K562 (cell line): ENCODE data around the gene ATL3. TPM values are rescaled to one million over a fixed set of nuclear protein-coding genes. Genes with fewer than 3 reads are reported as not detected.

Source experiments
- ATF2 ChIP-seq: sonication (generic); formaldehyde crosslinking; IDR thresholded peaks from 2 replicates; pipeline ENCODE4 v1.8.1; 2022; ENCODE audit warnings: missing genetic modification reagents
- BRCA1 ChIP-seq, 2 experiments: fragments of 450-650 bp in 1 of 2; sonication (generic) in 1 of 2; formaldehyde crosslinking in 1 of 2; IDR thresholded peaks; 2 replicates each; pipeline versions ENCODE4 v1.5.0 to v1.6.1; 2017 to 2020; ENCODE audit warnings: mild to moderate bottlenecking in 1 of 2, missing genetic modification reagents in 1 of 2
- ELK1 ChIP-seq: sonication (generic); formaldehyde crosslinking; IDR thresholded peaks from 2 replicates; pipeline ENCODE4 v1.8.1; 2022; ENCODE audit warnings: missing genetic modification reagents
- FOS ChIP-seq: IDR thresholded peaks from 3 replicates; pipeline ENCODE4 v1.6.1; 2011; ENCODE audit not compliant: insufficient read length; ENCODE audit errors: extremely low read depth
- FOXJ2 ChIP-seq: fragments of 200-800 bp; sonication (Bioruptor generic); IDR thresholded peaks from 2 replicates; pipeline ENCODE4 v1.6.1; 2016; ENCODE audit warnings: missing genetic modification characterization, missing compliant biosample characterization
- MTA1 ChIP-seq: fragments of 450-650 bp; IDR thresholded peaks from 2 replicates; pipeline ENCODE4 v1.6.1; 2017; ENCODE audit warnings: borderline replicate concordance
- NFATC3 ChIP-seq: fragments of 450-650 bp; IDR thresholded peaks from 2 replicates; pipeline ENCODE4 v1.6.1; 2017; ENCODE audit warnings: mild to moderate bottlenecking
- NFIC ChIP-seq: fragments of 450-650 bp; IDR thresholded peaks from 2 replicates; pipeline ENCODE4 v1.6.1; 2017; ENCODE audit warnings: mild to moderate bottlenecking, inconsistent platforms
- NRF1 ChIP-seq, 2 experiments: fragments of 450-650 bp; IDR thresholded peaks in 1 of 2; conservative IDR thresholded peaks in 1 of 2; 2 replicates each; pipeline ENCODE4 v1.6.1; 2014; ENCODE audit warnings: mild to moderate bottlenecking in 2 of 2
- RBM25 ChIP-seq: fragments of 200-400 bp; formaldehyde crosslinking; IDR thresholded peaks from 2 replicates; pipeline ENCODE4 v1.6.1; 2018; ENCODE audit warnings: low read length, low read depth, moderate library complexity; ENCODE audit not compliant: severe bottlenecking
- SNRNP70 ChIP-seq: fragments of 200-400 bp; formaldehyde crosslinking; optimal IDR thresholded peaks from 2 replicates; pipeline ENCODE3; 2017; ENCODE audit warnings: low read depth, low read length
- TBP ChIP-seq: optimal IDR thresholded peaks from 2 replicates; pipeline ENCODE3; 2011; ENCODE audit warnings: low read depth, low read length, improper control_type of control experiment
- THRB ChIP-seq: fragments of 450-650 bp; formaldehyde crosslinking; conservative IDR thresholded peaks from 2 replicates; pipeline ENCODE4 v1.4.0; 2022; ENCODE audit warnings: mild to moderate bottlenecking, missing genetic modification characterization
- XRCC5 ChIP-seq: fragments of 200-400 bp; formaldehyde crosslinking; IDR thresholded peaks from 2 replicates; pipeline ENCODE4 v1.6.1; 2017; ENCODE audit warnings: low read depth, mild to moderate bottlenecking, low read length
- ZBTB2 ChIP-seq: fragments of 450-650 bp; IDR thresholded peaks from 2 replicates; pipeline ENCODE4 v1.6.1; 2016; ENCODE audit warnings: antibody characterized with exemption
- ZNF197 ChIP-seq: fragments of 200-800 bp; sonication (Bioruptor generic); IDR thresholded peaks from 2 replicates; pipeline ENCODE4 v1.6.1; 2016; ENCODE audit warnings: low read depth, missing genetic modification characterization, missing compliant biosample characterization
- ZNF274 ChIP-seq: IDR thresholded peaks from 2 replicates; pipeline ENCODE4 v1.6.1; 2011; ENCODE audit warnings: low read depth, mild to moderate bottlenecking, low read length, moderate library complexity, borderline replicate concordance
- ZNF431 ChIP-seq: sonication (generic); formaldehyde crosslinking; IDR thresholded peaks from 2 replicates; pipeline ENCODE4 v1.8.0; 2022; ENCODE audit warnings: mild to moderate bottlenecking, missing genetic modification reagents
- ZNF584 ChIP-seq: fragments of 200-800 bp; sonication (Bioruptor generic); IDR thresholded peaks from 2 replicates; pipeline ENCODE4 v1.6.1; 2016; ENCODE audit warnings: low read depth, mild to moderate bottlenecking, missing genetic modification characterization, missing compliant biosample characterization
- polyA plus RNA-seq, 8 experiments: library from polyadenylated mRNA; depleted of rRNA in 4 of 8; stranded (reverse) in 5 of 8; unstranded in 3 of 8; fragments of >200 nt; fragmentation: Nextera tagmentation in 2 of 8; fragmentation: Illumina TruSeq in 1 of 8; extraction: Ambion mirVana in 2 of 8; extraction: Trizol in 1 of 8; gene quantifications; 2 replicates each; pipeline versions ENCODE4 v1.2.1 to v1.2.3, GENCODE V29; 2011 to 2014; ENCODE audit warnings: inconsistent platforms in 1 of 8, missing spikeins in 1 of 8
- total RNA-seq, 7 experiments: library from RNA; depleted of rRNA in 6 of 7; stranded (reverse); fragments of >200 nt in 6 of 7; fragmentation: Illumina TruSeq in 2 of 7; extraction: Trizol in 2 of 7; gene quantifications; 2 replicates each; pipeline versions ENCODE4 v1.2.1 to v1.2.3, GENCODE V29; 2011 to 2021; ENCODE audit warnings: low replicate concordance in 1 of 7

ATL3 gene
- total and polyA plus RNA-seq, 9 of the 15 experiments (the other 6 are each of a cell fraction or from before 2014, with no cell fraction given): 18.2 to 39.8 (median 23.9) TPM

- TF ChIP-seq ZBTB2: no peak
- TF ChIP-seq ZNF431 (CRISPR knock-in tag): peak; percentile 99
- peak; percentile 83; the same call in 1 of the 2 replicates for TF ChIP-seq ZNF197 (CRISPR knock-in tag)
- no peak for TF ChIP-seq ZNF274
- no peak for TF ChIP-seq FOS
- TF ChIP-seq ATF2 (CRISPR knock-in tag): peak; percentile 98
- TF ChIP-seq BRCA1 (IDR thresholded peaks at IDR 0.05): no peak
- TF ChIP-seq BRCA1 (CRISPR knock-in tag; IDR thresholded peaks at IDR 0.05): peak; percentile 100
- peak; percentile 86 to 88 for TF ChIP-seq NRF1 (conservative IDR thresholded peaks at IDR 0.05 in 1 of 2, IDR thresholded peaks at IDR 0.05 in 1 of 2)
- TF ChIP-seq ELK1: peak; percentile 97; the same call in 1 of the 2 replicates
- TF ChIP-seq TBP: peak; percentile 75
- TF ChIP-seq THRB: 0 out of 2 replicates have a peak, but pooled peaks have one; percentile 5
- no peak; the same call in 1 of the 2 replicates for TF ChIP-seq XRCC5
- peak; percentile 78 for TF ChIP-seq NFIC
- TF ChIP-seq SNRNP70: no peak
- TF ChIP-seq NFATC3: no peak
- TF ChIP-seq RBM25: no peak
- TF ChIP-seq FOXJ2: peak; percentile 74
- no peak for TF ChIP-seq MTA1
- peak; percentile 96 for TF ChIP-seq ZNF584 (CRISPR knock-in tag)
These were observed at the start of gene ATL3 (continued) for GRCh38 chr11:63671322-63672155.
